Measurements from ENCODE around the gene GMDS.
"Not testable (repeated sequence)": the region's sequence is repeated elsewhere in the genome, so short reads cannot be mapped to it uniquely, and the experiment has no call there.

Gene GMDS

GRCh38 chr6:1700278-1700967 lies 545.0 kb downstream of the GMDS start:
- no peak for DNase-seq

DNA sequence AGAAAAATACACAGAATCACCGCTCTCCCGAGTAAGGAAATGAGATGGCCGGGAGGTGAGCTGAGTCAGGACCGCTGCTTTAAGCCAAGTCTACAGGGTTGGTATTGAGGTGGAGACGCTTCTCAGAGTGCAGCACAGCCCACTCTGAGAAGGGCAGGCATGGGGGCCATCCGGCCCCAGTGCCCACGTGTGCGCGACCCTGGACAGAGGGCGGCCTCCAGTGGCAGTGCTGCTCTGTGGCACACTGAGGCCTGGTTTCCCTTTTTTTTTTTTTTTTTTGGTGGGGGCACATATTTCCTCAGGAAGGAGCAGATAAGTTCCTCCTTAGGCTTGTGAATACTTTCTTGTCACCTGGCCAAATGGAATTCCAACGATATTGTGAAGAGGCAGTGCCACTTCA lies 546.9 kb downstream of the GMDS start:
- no peak for DNase-seq

DNA sequence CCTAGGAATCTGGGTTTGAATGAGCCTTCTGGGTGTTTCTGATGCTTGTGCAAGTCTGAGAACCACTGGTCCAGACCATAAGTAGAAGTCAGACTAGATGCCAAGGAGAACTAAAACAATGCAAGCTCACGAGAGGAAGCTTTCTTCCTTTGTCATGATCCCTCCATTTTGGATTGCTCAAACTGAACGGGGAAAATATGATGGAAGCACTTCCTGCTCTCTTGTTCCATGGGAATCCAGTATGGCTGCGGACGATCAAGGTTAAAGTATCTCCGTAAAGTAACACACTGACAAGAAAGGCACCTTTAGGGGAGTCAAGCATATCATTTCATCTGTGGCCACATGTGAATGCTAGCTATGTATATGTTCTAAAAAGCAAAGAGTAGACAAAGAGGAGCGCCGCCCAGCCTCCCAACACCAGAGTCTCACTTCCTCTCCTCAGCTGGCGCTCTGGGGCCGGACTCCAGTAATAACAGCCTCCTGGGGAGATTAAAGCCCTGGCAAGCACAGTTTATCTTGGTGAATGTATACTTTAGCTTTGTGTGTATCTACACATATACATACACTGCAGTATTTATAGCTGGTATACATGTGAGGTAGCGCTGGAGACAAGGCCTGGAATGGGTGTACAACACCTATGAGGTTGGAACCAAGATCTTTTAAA lies 547.6 kb downstream of the GMDS start:
- DNase-seq: no peak

GRCh38 chr6:1696463-1696850 lies 548.9 kb downstream of the GMDS start:
- no peak for DNase-seq

DNA sequence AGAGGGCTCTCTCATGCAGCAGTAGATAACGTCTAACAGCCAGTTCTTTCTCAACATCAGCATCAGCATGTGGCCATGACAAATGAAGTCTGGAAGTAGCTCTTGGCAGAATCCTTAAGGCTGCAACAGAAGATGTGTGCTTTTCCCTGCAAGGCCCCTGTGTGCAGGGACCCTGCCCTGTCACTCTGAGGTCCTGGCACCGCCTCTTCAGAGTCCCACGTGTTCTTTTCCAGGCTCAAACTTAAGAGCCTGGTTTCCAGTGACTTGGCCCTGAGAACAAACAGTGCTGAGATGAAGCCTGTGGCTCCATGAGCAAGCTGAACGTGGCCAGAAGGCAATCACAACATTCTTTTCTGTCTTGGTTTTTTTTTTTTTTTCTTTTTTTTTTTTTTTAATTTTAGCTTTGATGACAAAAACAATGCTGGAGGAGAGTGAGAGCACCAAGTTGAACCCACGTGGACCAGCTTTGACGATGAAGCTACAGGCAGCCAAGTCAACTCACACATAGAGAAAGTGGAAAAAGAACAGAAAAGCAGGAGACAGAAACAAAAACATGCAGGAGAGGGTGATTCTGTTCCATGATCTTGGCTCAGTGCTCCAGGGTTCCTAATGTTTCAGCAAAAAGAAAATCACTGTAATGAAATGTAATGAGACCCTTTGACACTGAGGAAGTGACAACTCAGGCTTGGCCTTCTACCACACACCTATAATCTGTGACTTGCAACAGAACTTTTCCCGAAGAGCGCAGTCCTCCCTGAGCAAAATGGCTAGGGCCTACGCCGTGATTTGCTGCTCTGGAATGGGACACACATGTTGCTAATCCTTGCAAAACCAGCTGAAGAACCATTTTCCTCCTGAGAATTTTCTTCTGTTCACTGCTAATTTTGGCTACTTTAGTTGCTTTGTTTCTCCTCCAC lies 549.6 kb downstream of the GMDS start:
- no peak for DNase-seq

- DNase-seq: not testable (repeated sequence)
These were observed 553.6 kb downstream of the GMDS start for GRCh38 chr6:1691828-1692227.

DNA sequence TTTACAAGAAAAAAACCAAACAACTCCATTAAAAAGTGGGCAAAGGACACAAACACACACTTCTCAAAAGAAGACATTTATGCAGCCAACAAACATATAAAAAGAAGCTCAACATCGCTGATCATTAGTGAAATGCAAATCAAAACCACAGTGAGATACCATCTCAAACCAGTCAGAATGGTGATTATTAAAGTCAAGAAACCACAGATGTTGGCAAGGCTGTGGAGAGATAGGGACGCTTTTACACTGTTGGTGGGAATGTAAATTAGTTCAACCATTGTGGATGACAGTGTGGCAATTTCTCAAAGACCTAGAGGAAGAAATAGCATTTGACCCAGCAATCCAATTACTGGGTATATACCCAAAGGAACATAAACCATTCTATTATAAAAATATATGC lies 554.7 kb downstream of the GMDS start:
- not testable (repeated sequence) for DNase-seq

- DNase-seq: no peak
These were observed 556.3 kb downstream of the GMDS start for GRCh38 chr6:1689141-1689540.

DNA sequence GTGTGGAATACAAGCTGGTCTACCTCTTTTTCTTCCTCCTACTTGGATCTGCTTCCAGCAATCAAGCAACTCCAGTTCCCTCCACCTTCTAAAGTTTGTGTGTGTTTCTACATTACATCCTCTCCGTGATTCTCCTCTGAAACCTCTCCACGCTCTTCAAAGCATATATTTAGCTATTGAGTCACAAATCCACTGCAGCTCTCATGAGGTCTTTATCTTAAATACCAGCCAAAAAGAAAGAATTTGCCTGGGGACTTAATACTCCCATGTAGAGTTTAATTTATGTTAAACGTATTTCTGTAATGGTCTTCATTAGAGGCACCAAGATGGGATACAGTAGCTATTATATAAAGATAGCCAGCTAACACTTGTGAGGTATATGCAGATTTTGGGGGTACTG lies 557.0 kb downstream of the GMDS start:
- DNase-seq: no peak

DNA sequence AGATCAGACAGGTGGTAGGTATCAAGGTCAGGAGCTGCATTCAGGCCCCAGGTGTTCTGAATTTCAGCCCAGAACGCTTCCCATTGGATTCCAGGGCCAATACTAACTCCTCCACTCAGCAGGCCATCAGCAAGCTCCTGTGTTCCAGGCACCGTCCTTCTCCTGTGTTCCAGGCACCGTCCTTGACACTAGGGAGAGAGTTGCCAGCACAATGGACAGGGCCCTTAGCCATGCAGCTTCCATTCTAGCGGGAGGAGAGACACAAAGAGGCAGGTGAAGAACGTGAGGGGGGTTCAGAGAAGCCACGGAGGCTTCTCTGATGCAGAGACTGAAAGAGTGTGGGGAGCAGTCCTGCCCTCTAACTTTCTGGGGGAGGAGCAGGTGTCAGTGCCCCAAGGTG lies 558.0 kb downstream of the GMDS start:
- no peak for DNase-seq

- no peak for DNase-seq
These were observed 559.0 kb downstream of the GMDS start for GRCh38 chr6:1686117-1687098.

GRCh38 chr6:1679688-1680068 lies 565.7 kb downstream of the GMDS start:
- no peak for DNase-seq

DNA sequence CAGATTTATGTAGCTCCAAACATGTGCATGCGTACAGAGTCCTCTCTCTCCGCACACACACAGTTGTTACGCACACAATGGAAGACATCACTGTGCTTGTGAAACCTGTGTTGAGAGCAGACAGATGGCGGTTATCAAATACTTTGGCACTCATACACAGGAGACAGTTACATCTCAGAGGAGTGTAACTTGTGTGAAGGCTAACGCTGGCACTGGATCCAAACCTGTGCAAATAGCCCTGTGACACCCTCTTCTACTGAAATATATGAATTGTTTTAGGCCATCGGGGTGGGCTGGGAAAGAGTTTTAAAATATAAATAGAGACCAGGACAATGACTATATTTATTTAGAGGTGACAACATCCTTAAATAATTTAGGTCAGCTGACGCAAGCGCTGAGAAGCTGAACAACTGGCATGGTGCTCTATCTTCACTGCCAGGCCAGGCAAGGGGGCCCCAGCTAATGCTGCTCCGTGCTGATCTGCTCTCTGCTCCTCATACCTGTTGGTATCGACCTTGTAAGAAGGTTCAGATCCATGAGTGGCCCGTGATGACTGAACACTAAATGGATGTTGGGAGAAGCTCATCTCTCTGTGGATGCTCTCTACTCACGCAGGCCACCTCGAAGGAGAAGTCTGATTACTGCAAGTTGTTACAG lies 566.2 kb downstream of the GMDS start:
- no peak for DNase-seq

DNA sequence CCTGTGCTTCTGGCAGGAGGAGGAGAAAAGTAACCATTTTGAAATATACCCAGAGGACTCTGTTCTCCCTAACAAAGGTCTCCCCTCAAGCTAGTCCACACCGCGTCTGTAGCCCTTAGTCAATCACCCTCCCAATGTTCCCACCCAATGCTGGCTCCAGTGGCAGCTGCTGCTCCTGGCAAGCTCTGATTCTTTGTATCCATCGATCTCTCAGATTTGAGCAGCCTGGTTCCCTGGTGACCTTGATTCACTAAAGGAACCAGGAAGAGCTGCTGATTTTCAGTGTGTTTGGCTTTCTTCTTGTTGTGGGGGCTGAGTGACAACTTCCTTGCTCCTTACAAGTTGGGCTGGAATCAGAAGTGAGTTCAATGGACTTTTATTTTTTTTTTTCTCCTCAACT lies 567.2 kb downstream of the GMDS start:
- no peak for DNase-seq

DNA sequence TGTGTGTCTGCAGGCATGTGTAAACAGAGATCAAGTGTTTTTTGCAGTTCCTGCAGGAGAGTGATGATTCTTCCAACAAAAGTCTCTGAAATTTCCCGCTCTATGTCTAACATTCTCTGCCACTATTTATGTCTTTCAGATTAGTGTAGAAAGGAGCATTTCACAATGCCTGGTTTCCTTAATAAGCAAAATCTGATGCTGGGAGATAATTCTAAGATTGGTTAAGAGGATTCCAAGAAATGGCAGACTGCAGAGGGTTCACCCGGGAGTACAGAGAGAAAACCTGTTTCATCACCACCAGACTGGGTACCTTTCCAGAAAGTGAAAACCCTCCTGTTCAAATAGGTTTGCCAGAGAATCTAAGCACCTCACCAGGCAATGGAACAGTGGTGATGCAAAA lies 573.0 kb downstream of the GMDS start:
- DNase-seq: no peak

GRCh38 chr6:1670711-1671462 lies 574.5 kb downstream of the GMDS start:
- DNase-seq: no peak

GRCh38 chr6:1669996-1670395 lies 575.4 kb downstream of the GMDS start:
- no peak for DNase-seq

DNA sequence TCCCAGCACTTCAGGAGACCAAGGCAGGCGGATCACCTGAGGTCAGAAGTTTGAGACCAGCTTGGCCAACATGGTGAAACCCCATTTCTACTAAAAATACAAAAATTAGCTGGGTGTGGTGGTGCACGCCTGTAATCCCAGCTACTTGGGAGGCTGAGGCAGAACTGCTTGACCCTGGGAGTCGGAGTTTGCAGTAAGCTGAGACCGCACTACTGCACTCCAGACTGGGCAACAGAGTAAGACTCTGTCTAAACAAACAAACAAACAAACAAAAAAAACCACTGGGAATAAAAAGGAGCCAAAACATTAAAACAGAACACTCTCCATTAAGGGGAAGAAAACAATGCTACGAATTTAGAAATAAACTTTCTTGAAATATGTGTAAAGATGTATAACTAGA lies 576.9 kb downstream of the GMDS start:
- not testable (repeated sequence) for DNase-seq

DNA sequence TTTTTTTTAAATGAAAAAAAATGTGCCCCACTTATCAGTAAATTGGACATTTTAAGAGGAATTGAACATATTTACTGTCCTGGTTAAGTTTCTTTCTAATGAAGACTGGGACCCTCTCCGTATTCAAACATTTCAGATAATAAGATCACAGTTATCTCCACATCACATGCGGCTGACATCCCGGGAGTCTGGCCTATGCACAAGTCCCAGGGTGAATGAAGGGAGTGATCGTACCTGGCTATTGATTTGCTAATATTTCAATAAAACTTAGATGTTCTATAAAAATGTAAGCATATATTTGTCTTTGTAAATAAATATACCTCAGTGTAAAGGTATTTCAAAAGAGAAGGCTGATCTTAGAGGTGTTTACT lies 577.6 kb downstream of the GMDS start:
- DNase-seq: no peak

DNA sequence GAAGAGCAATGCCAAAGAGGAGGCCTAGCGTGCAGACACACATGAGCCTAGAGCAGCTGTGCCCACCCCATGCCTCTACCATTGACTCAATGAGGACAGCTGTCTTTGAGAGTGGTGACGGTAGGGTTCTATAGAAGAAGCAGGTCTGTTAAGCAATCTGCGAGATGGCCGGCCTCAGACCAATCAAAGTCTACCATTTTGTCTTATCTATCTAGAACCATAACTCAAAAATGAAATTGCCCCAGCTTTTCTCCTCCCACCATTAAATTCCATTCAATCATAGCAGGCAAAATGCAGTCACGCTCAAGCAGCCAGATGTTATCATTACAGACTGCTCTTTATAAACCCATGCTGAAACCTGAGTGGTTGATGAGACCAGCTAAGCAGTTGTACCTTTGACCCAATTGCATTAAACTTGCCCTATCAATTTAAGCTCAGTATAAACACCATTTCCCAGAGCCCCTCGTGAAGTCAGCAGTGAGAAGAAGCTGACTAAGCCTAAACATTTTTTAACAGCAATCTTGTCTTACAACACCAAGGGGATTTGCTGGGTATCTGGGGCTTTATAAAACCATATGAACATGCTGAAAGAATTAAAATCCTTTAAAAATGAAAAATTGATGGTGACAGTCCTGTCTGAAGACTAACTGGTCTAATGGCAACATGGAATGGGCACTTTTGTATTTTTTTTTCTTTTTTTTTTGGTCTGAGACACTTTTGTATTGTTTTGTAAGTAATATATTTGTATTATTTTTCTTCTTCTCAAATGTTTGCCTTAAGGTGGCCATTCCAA lies 578.2 kb downstream of the GMDS start:
- DNase-seq: no peak

DNA sequence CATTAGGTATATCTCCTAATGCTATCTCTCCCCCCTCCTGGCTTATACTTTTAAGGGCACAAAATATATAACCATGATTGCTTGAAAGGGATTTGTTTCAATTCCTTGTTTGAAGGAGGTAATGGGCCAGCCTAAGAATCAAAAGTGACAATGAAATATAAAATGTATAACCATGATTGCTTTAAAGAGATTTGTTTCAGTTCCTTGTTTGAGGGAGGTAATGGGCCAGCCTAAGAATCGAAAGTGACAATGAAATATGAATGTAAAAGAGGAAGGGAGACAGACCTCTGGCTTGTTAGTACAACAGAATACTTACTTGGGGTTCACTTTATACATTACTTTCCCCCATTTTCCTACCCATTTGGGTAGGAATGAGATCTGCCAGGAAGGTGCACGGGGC lies 580.2 kb downstream of the GMDS start:
- no peak for DNase-seq

All from activated CD8-positive, alpha-beta memory T cell treated with anti-CD3 and anti-CD28 coated beads for 24 hours (primary cell).